H9 (cell line): ENCODE data around the gene CRYZ. TPM values are rescaled to one million over a fixed set of nuclear protein-coding genes. Genes with fewer than 3 reads are reported as not detected.
"Not testable (repeated sequence)": the region's sequence is repeated elsewhere in the genome, so short reads cannot be mapped to it uniquely, and the experiment has no call there.

Experiments
- DNase-seq: peaks from one replicate; pipeline ENCODE4 v3.0.0-alpha.2; 2017
- H2AFZ ChIP-seq: one replicate; pipeline ENCODE4 v1.6.1; 2013; ENCODE audit warnings: mild to moderate bottlenecking, low read length, control low read depth, moderate library complexity
- H2AK5ac ChIP-seq: 2 replicates; pipeline ENCODE4 v1.6.1; 2013; ENCODE audit warnings: low read length, control low read depth, mixed read lengths; ENCODE audit not compliant: insufficient read length
- H2BK120ac ChIP-seq: one replicate; pipeline ENCODE4 v1.6.1; 2013; ENCODE audit warnings: low read depth, mild to moderate bottlenecking, low read length, control low read depth, inconsistent platforms; ENCODE audit not compliant: poor library complexity, severe bottlenecking
- H2BK12ac ChIP-seq: 2 replicates; pipeline ENCODE4 v1.6.1; 2013; ENCODE audit warnings: low read length, control low read depth, mixed read lengths, low read depth; ENCODE audit not compliant: insufficient read length
- H2BK15ac ChIP-seq: 2 replicates; pipeline ENCODE4 v1.6.1; 2013; ENCODE audit warnings: low read depth, low read length, control low read depth
- H2BK20ac ChIP-seq: one replicate; pipeline ENCODE4 v1.6.1; 2013; ENCODE audit warnings: low read depth, mild to moderate bottlenecking, low read length, control low read depth, inconsistent platforms; ENCODE audit not compliant: poor library complexity, severe bottlenecking
- H2BK5ac ChIP-seq: 2 replicates; pipeline ENCODE4 v1.6.1; 2013; ENCODE audit warnings: low read length, control low read depth, mixed read lengths; ENCODE audit not compliant: insufficient read length
- H3K14ac ChIP-seq: 2 replicates; pipeline ENCODE4 v1.6.1; 2013; ENCODE audit warnings: low read length, control low read depth; ENCODE audit not compliant: insufficient read depth
- H3K18ac ChIP-seq: 2 replicates; pipeline ENCODE4 v1.6.1; 2013; ENCODE audit warnings: low read depth, mild to moderate bottlenecking, mixed read lengths, low read length, control low read depth; ENCODE audit not compliant: insufficient read length
- H3K23ac ChIP-seq: 2 replicates; pipeline ENCODE4 v1.6.1; 2013; ENCODE audit warnings: low read length, control low read depth, mixed read lengths, low read depth; ENCODE audit not compliant: insufficient read length
- H3K23me2 ChIP-seq: 2 replicates; pipeline ENCODE4 v1.6.1; 2013; ENCODE audit warnings: low read depth, mild to moderate bottlenecking, mixed read lengths, low read length, control low read depth; ENCODE audit not compliant: insufficient read length, poor library complexity, severe bottlenecking
- H3K27ac ChIP-seq: 2 replicates; pipeline ENCODE4 v1.5.1; 2013; ENCODE audit warnings: low read length, control low read depth, mixed read lengths, low read depth; ENCODE audit not compliant: insufficient read length
- H3K27me3 ChIP-seq: 2 replicates; pipeline ENCODE4 v1.6.1; 2013; ENCODE audit warnings: low read length, control low read depth, inconsistent platforms; ENCODE audit not compliant: insufficient read depth
- H3K4ac ChIP-seq: 2 replicates; pipeline ENCODE4 v1.6.1; 2013; ENCODE audit warnings: low read depth, mild to moderate bottlenecking, control low read depth, inconsistent platforms, low read length, moderate library complexity
- H3K4me1 ChIP-seq: 2 replicates; pipeline ENCODE4 v1.6.1; 2013; ENCODE audit warnings: low read length, control low read depth, inconsistent platforms; ENCODE audit not compliant: insufficient read depth
- H3K4me2 ChIP-seq: 2 replicates; pipeline ENCODE4 v1.6.1; 2013; ENCODE audit warnings: low read length, control low read depth, mixed read lengths; ENCODE audit not compliant: insufficient read length, insufficient read depth
- H3K56ac ChIP-seq: 2 replicates; pipeline ENCODE4 v1.6.1; 2013; ENCODE audit warnings: low read depth, mild to moderate bottlenecking, mixed read lengths, low read length, control low read depth; ENCODE audit not compliant: insufficient read length
- H3K79me1 ChIP-seq: 2 replicates; pipeline ENCODE4 v1.6.1; 2013; ENCODE audit warnings: low read depth, mild to moderate bottlenecking, moderate library complexity, low read length, control low read depth, inconsistent platforms; ENCODE audit not compliant: insufficient read depth, poor library complexity, severe bottlenecking
- H3K79me2 ChIP-seq: 2 replicates; pipeline ENCODE4 v1.6.1; 2013; ENCODE audit warnings: low read length, control low read depth, inconsistent platforms; ENCODE audit not compliant: insufficient read depth
- H3K9ac ChIP-seq: 2 replicates; pipeline ENCODE4 v1.6.1; 2013; ENCODE audit warnings: low read length, control low read depth, mixed read lengths; ENCODE audit not compliant: insufficient read length; ENCODE audit errors: extremely low read depth
- H3K9me3 ChIP-seq: one replicate; pipeline ENCODE4 v1.6.1; 2013; ENCODE audit warnings: low read depth, low read length, inconsistent platforms; ENCODE audit not compliant: control insufficient read depth
- H3T11ph ChIP-seq: one replicate; pipeline ENCODE4 v1.6.1; 2013; ENCODE audit warnings: mild to moderate bottlenecking, low read length, control low read depth, inconsistent platforms
- H4K20me1 ChIP-seq: one replicate; pipeline ENCODE4 v1.6.1; 2013; ENCODE audit not compliant: control insufficient read depth, insufficient read length, insufficient read depth
- H4K5ac ChIP-seq: 2 replicates; pipeline ENCODE4 v1.6.1; 2013; ENCODE audit warnings: low read depth, mild to moderate bottlenecking, mixed read lengths, low read length, control low read depth; ENCODE audit not compliant: insufficient read length
- H4K8ac ChIP-seq: replicated peaks from 2 replicates; pipeline ENCODE4 v1.6.1; 2013; ENCODE audit warnings: low read length, control low read depth, mixed read lengths, low read depth; ENCODE audit not compliant: insufficient read length
- H4K91ac ChIP-seq: 2 replicates; pipeline ENCODE4 v1.6.1; 2013; ENCODE audit warnings: low read depth, mild to moderate bottlenecking, moderate library complexity, mixed read lengths, low read length, control low read depth; ENCODE audit not compliant: insufficient read length
- H3K27ac Mint-ChIP-seq, 3 experiments: 2 replicates in 2 of 3; 3 replicates in 1 of 3; pipeline ENCODE4 v1.8.0; 2020 to 2021; ENCODE audit warnings: mixed read lengths in 3 of 3, mild to moderate bottlenecking in 1 of 3, moderate library complexity in 1 of 3
- H3K27me3 Mint-ChIP-seq: 2 replicates; pipeline ENCODE4 v1.8.0; 2021; ENCODE audit warnings: low read depth, mild to moderate bottlenecking, moderate library complexity, mixed read lengths
- H3K36me3 Mint-ChIP-seq, 3 experiments: 2 replicates in 2 of 3; 3 replicates in 1 of 3; pipeline ENCODE4 v1.8.0; 2020 to 2021; ENCODE audit warnings: low read depth in 3 of 3, mixed read lengths in 3 of 3; ENCODE audit not compliant: insufficient read depth in 1 of 3
- H3K4me1 Mint-ChIP-seq, 2 experiments: 2 replicates each; pipeline ENCODE4 v1.8.0; 2020; ENCODE audit warnings: mixed read lengths in 2 of 2
- H3K4me3 Mint-ChIP-seq, 2 experiments: 2 replicates in 1 of 2; 3 replicates in 1 of 2; pipeline ENCODE4 v1.8.0; 2020 to 2021; ENCODE audit warnings: mild to moderate bottlenecking in 2 of 2, mixed read lengths in 2 of 2, moderate library complexity in 1 of 2
- H3K9me3 Mint-ChIP-seq, 2 experiments: 2 replicates in 1 of 2; 3 replicates in 1 of 2; pipeline ENCODE4 v1.8.0; 2020; ENCODE audit warnings: mild to moderate bottlenecking in 2 of 2, mixed read lengths in 2 of 2, moderate library complexity in 1 of 2
- WGBS: extraction: QIAGEN DNeasy Blood & Tissue Kit; methylation state at CpG from one replicate; pipeline ENCODE4 v1.1.7; 2013; ENCODE audit warnings: missing lambda C conversion rate, low lambda C conversion rate, mixed read lengths; ENCODE audit not compliant: insufficient read length; ENCODE audit errors: extremely low coverage; 5-methylcytosine and 5-hydroxymethylcytosine counted together
- total RNA-seq: library from RNA; stranded (reverse); gene quantifications from 2 replicates; pipeline ENCODE4 v1.2.1, GENCODE V29; 2021
- TF ChIP-seq, protein P1 (sequence below): fragments of 200-600 bp; sonication (generic); conservative IDR thresholded peaks from 3 replicates; pipeline ENCODE4 v1.8.0; 2021; ENCODE audit warnings: antibody characterized with exemption, mild to moderate bottlenecking

CRYZ gene
- total RNA-seq, 1 experiment from 2014 or later: 14.0 TPM

DNA sequence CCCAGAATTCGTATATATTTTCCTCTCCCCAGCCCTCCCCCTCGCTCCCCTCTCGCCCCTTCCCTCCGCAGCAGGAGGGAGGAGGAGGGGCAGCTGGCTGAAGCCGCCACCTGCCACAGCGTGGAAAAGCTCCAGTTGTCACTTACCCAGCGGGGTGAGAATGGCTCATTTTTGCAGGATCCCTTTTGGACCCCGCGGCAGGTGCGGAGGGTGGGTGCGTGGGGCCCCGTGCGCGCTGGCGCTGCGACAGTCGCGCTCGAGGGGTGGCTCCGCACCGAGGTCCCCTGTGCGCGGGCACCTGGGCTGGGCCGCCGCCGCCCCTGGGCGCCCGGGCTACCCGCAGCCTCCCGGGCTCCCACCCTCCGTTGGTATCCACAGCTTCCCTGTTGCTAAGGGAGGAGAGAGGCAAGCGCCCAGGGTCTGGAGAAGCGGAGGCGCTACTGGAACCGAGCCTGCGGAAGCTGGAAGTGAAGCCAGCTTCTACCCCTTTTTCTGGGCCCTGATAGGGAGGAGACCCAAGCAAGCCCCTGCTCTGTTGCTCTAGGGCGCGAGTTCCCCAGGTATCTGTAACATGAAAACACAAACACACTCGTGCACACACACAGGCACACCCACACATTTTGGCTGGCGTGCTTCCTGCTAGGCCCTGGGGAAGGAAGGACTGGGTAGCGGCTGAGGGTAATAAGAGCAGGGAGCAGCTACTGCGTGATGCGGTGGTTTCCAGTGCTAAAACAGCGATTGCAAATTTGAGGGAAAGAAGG, 59.3 kb downstream of the CRYZ start, which contains the start of gene ERICH3:
Gene ERICH3, minus strand, starts transcription at position 442 of the 761 bp plus-strand sequence. Its CDS starts 273 bp downstream, at position 169.
- H3K9ac ChIP-seq: no peak within 1 kb of the TSS
- H3K27me3 Mint-ChIP-seq: peaks cover 50% of the 10 kb centered on the region
- H4K5ac ChIP-seq: no peak within 1 kb of the TSS
- H3K79me1 ChIP-seq: no peaks in the 10 kb centered on the region
- DNase-seq: peak; percentile 40
- no peak within 1 kb of the TSS for H4K8ac ChIP-seq
- H3K27ac ChIP-seq: no peak within 1 kb of the TSS
- H3K27ac Mint-ChIP-seq: peak within 1 kb of the TSS in 1 of 3 experiments; percentile 40; a peak in 1 of 7 replicates
- H2BK120ac ChIP-seq: no peak within 1 kb of the TSS
- no peak within 1 kb of the TSS for H2BK12ac ChIP-seq
- no peak within 1 kb of the TSS for H3T11ph ChIP-seq
- no peak within 1 kb of the TSS for H2AK5ac ChIP-seq
- H3K23me2 ChIP-seq: peaks cover 6% of the 10 kb centered on the region
- H3K4me2 ChIP-seq: peak within 1 kb of the TSS; percentile 48
- WGBS: no CpG with 5 or more reads among the region's 44 CpGs
- H3K4me1 ChIP-seq: peaks cover 5% of the 10 kb centered on the region; the same call in 1 of the 2 replicates
- H4K20me1 ChIP-seq: no peaks in the 10 kb centered on the region
- peaks cover 17 to 18% of the 10 kb centered on the region in 2 experiments for H3K4me1 Mint-ChIP-seq
- peak within 1 kb of the TSS; percentile 50 to 55; a peak in 3 of 5 replicates for H3K4me3 Mint-ChIP-seq
- peaks cover 4 to 7% (median 5%) of the 10 kb centered on the region in 3 experiments; a peak in 2 of 7 replicates for H3K36me3 Mint-ChIP-seq
- no peaks in the 10 kb centered on the region for H3K9me3 ChIP-seq
- H4K91ac ChIP-seq: no peak within 1 kb of the TSS
- no peaks in the 10 kb centered on the region for H3K79me2 ChIP-seq
- no peak within 1 kb of the TSS for H3K14ac ChIP-seq
- peak within 1 kb of the TSS; percentile 73 for H2AFZ ChIP-seq
- no peak within 1 kb of the TSS for H3K23ac ChIP-seq
- no peak within 1 kb of the TSS for H2BK15ac ChIP-seq
- peaks cover 7% of the 10 kb centered on the region; the same call in 1 of the 2 replicates for H3K27me3 ChIP-seq
- no peak within 1 kb of the TSS for H2BK5ac ChIP-seq
- no peak within 1 kb of the TSS for H3K4ac ChIP-seq
- no peak within 1 kb of the TSS for H3K18ac ChIP-seq
- H3K9me3 Mint-ChIP-seq: peaks cover 12 to 14% of the 10 kb centered on the region in 2 experiments
- TF ChIP-seq, protein P1, sequence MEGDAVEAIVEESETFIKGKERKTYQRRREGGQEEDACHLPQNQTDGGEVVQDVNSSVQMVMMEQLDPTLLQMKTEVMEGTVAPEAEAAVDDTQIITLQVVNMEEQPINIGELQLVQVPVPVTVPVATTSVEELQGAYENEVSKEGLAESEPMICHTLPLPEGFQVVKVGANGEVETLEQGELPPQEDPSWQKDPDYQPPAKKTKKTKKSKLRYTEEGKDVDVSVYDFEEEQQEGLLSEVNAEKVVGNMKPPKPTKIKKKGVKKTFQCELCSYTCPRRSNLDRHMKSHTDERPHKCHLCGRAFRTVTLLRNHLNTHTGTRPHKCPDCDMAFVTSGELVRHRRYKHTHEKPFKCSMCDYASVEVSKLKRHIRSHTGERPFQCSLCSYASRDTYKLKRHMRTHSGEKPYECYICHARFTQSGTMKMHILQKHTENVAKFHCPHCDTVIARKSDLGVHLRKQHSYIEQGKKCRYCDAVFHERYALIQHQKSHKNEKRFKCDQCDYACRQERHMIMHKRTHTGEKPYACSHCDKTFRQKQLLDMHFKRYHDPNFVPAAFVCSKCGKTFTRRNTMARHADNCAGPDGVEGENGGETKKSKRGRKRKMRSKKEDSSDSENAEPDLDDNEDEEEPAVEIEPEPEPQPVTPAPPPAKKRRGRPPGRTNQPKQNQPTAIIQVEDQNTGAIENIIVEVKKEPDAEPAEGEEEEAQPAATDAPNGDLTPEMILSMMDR: no peak
- no peak within 1 kb of the TSS for H3K56ac ChIP-seq
- H2BK20ac ChIP-seq: no peak within 1 kb of the TSS

DNA sequence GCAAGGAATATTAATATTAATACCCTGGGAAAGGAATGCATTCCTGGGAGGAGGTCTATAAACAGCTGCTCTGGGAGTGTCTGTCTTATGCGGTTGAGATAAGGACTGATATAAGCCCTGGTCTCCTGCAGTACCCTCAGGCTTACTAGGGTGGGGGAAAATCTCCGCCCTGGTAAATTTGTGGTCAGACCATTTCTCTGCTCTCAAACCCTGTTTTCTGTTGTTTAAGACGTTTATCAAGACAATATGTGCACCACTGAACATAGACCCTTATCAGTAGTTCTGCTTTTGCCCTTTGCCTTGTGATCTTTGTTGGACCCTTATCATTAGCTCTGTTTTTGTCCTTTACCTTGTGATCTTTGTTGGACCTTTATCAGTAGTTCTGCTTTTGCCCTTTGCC, 62.0 kb downstream of the CRYZ start:
- not testable (repeated sequence) for H3K27me3 ChIP-seq, H4K20me1 ChIP-seq, H3K36me3 Mint-ChIP-seq, H4K8ac ChIP-seq, H3K79me2 ChIP-seq, H3K4me1 ChIP-seq, H2BK15ac ChIP-seq, H3T11ph ChIP-seq, H3K4me3 Mint-ChIP-seq, H4K91ac ChIP-seq, H2AK5ac ChIP-seq, H3K18ac ChIP-seq, H2AFZ ChIP-seq, H3K4ac ChIP-seq, H2BK5ac ChIP-seq, H2BK120ac ChIP-seq, H3K56ac ChIP-seq, H3K14ac ChIP-seq, H3K4me2 ChIP-seq, H3K27ac Mint-ChIP-seq, H3K23ac ChIP-seq, H3K27ac ChIP-seq, H3K23me2 ChIP-seq, H3K9me3 ChIP-seq, H3K79me1 ChIP-seq, H3K9ac ChIP-seq, H4K5ac ChIP-seq, DNase-seq, H2BK12ac ChIP-seq, H2BK20ac ChIP-seq
- Mint-ChIP-seq H3K4me1 (peaks cover 17 to 18% of the 10 kb centered on the region in 2 experiments), H3K9me3 (peaks cover 12 to 14% of the 10 kb centered on the region in 2 experiments), H3K27me3 (peaks cover 44% of the 10 kb centered on the region)
- WGBS: no CpG with 5 or more reads among the region's 3 CpGs
